Measurements from ENCODE around the gene C1orf167. TPM values are rescaled to one million over a fixed set of nuclear protein-coding genes. Genes with fewer than 3 reads are reported as not detected.
A peak's percentile ranks its signal among the peaks of the same experiment; 100 is the strongest.

The C1orf167 gene
- total RNA-seq, 3 donors from 2014 or later: 1.3 TPM; not detected in 2

GRCh38 chr1:11736746-11737639 lies 25.0 kb upstream of the C1orf167 start:
- no peaks in the 10 kb centered on the region for H3K27me3 ChIP-seq
- peak overlapping the region; percentile 93 to 99 for H3K27ac ChIP-seq
- DNase-seq (ENCODE audit: low spot score in 2 of 2): no peak
- H3K36me3 ChIP-seq: no peaks in the 10 kb centered on the region
- peaks cover 3 to 7% of the 10 kb centered on the region in 2 donors for H3K4me1 ChIP-seq
- peak overlapping the region; percentile 88 to 96 (median 88) for H3K4me3 ChIP-seq
- no peaks in the 10 kb centered on the region for H3K9me3 ChIP-seq
- TF ChIP-seq CTCF (IDR thresholded peaks at IDR 0.05) (no peak), POLR2A (IDR thresholded peaks at IDR 0.05) (no peak), POLR2AphosphoS5 (IDR thresholded peaks at IDR 0.05) (peak in 2 of 3 donors; percentile 15 to 61)
- intact Hi-C loops (cut with DNase I; ENCODE audit: low total_unique reads): no loop called here

GRCh38 chr1:11738096-11738495 lies 23.9 kb upstream of the C1orf167 start:
- Histone ChIP-seq H3K9me3 (no peaks in the 10 kb centered on the region), H3K27me3 (no peaks in the 10 kb centered on the region), H3K27ac (peak overlapping the region; percentile 93 to 99), H3K4me1 (peaks cover 0 to 7% of the 10 kb centered on the region in 2 donors), H3K4me3 (no peak overlapping the region), H3K36me3 (no peaks in the 10 kb centered on the region)
- TF ChIP-seq POLR2AphosphoS5 (IDR thresholded peaks at IDR 0.05) (no peak), POLR2A (IDR thresholded peaks at IDR 0.05) (no peak), CTCF (IDR thresholded peaks at IDR 0.05) (no peak)
- intact Hi-C loops (cut with DNase I; ENCODE audit: low total_unique reads): no loop called here
- DNase-seq (ENCODE audit: low spot score in 2 of 2): no peak

- no peak for DNase-seq (ENCODE audit: low spot score in 2 of 2)
- TF ChIP-seq POLR2A (IDR thresholded peaks at IDR 0.05) (no peak), CTCF (IDR thresholded peaks at IDR 0.05) (no peak), POLR2AphosphoS5 (IDR thresholded peaks at IDR 0.05) (no peak)
- H3K4me3 ChIP-seq: no peak overlapping the region
- peaks cover 0 to 7% of the 10 kb centered on the region in 2 donors for H3K4me1 ChIP-seq
- intact Hi-C loops (cut with DNase I; ENCODE audit: low total_unique reads): no loop called here
- peak overlapping the region in 1 of 2 donors; percentile 11 for H3K27ac ChIP-seq
- no peaks in the 10 kb centered on the region for H3K36me3 ChIP-seq
- no peaks in the 10 kb centered on the region for H3K27me3 ChIP-seq
- H3K9me3 ChIP-seq: no peaks in the 10 kb centered on the region
Observed at GRCh38 chr1:11738783-11739182, 23.2 kb upstream of the C1orf167 start.

GRCh38 chr1:11740258-11741192 lies 21.5 kb upstream of the C1orf167 start:
- Histone ChIP-seq H3K27me3 (no peaks in the 10 kb centered on the region), H3K27ac (peak overlapping the region in 1 of 2 donors; percentile 25), H3K4me1 (peaks cover 0 to 7% of the 10 kb centered on the region in 2 donors), H3K36me3 (no peaks in the 10 kb centered on the region), H3K4me3 (no peak overlapping the region), H3K9me3 (no peaks in the 10 kb centered on the region)
- intact Hi-C loops (cut with DNase I; ENCODE audit: low total_unique reads): no loop called here
- TF ChIP-seq POLR2AphosphoS5 (IDR thresholded peaks at IDR 0.05) (no peak), CTCF (IDR thresholded peaks at IDR 0.05) (no peak), POLR2A (IDR thresholded peaks at IDR 0.05) (no peak)
- no peak for DNase-seq (ENCODE audit: low spot score in 2 of 2)

Measured in breast epithelium (tissue), 4 donors.